Fibroblast of skin of back (primary cell): Measurements from ENCODE around the gene C22orf23.

ENCODE experiments used
- DNase-seq: peaks from one replicate; pipeline ENCODE4 v3.0.0-alpha.2; 2013

C22orf23 gene

GRCh38 chr22:37924386-37925065 is 28.9 kb downstream of the C22orf23 start:
- DNase-seq: no peak

GRCh38 chr22:37923927-37924326 is 29.5 kb downstream of the C22orf23 start:
- DNase-seq: no peak

- no peak for DNase-seq
Observed at GRCh38 chr22:37922191-37922590, 31.2 kb downstream of the C22orf23 start.

- no peak for DNase-seq
Observed at GRCh38 chr22:37920126-37920525, 33.3 kb downstream of the C22orf23 start.

- no peak for DNase-seq
Observed at GRCh38 chr22:37918580-37919270, 34.7 kb downstream of the C22orf23 start.

GRCh38 chr22:37917874-37918548 is 35.4 kb downstream of the C22orf23 start:
- no peak for DNase-seq

GRCh38 chr22:37916311-37916710 is 37.1 kb downstream of the C22orf23 start:
- no peak for DNase-seq

GRCh38 chr22:37913233-37913721 is 40.1 kb downstream of the C22orf23 start:
- no peak for DNase-seq

- DNase-seq: no peak
Observed at GRCh38 chr22:37912171-37912570, 41.2 kb downstream of the C22orf23 start.

- no peak for DNase-seq
Observed at GRCh38 chr22:37911697-37912096, 41.7 kb downstream of the C22orf23 start.

GRCh38 chr22:37910890-37911672 is 42.3 kb downstream of the C22orf23 start:
- peak; percentile 50 for DNase-seq

- DNase-seq: peak; percentile 66
Observed at GRCh38 chr22:37909766-37910165, 43.6 kb downstream of the C22orf23 start.

- DNase-seq: peak; percentile 13
Observed at GRCh38 chr22:37907036-37907954, 46.1 kb downstream of the C22orf23 start.

GRCh38 chr22:37906364-37907008 is 46.9 kb downstream of the C22orf23 start:
- DNase-seq: peak; percentile 24

GRCh38 chr22:37905534-37906363 is 47.7 kb downstream of the C22orf23 start, which contains the start of gene MICALL1:
TSS of gene MICALL1 (plus strand) at chr22:37906297. CDS start at chr22:37906423, 126 bp downstream.
- DNase-seq: peak; percentile 88

- peak; percentile 100 for DNase-seq
Observed at GRCh38 chr22:37904572-37905533, 48.5 kb downstream of the C22orf23 start.

- peak; percentile 40 for DNase-seq
Observed at GRCh38 chr22:37898441-37899181, 54.8 kb downstream of the C22orf23 start.

GRCh38 chr22:37897807-37898206 is 55.6 kb downstream of the C22orf23 start:
- no peak for DNase-seq
